SW480 (cell line): ENCODE data around the gene ENOSF1.
"Not testable (repeated sequence)": the region's sequence is repeated elsewhere in the genome, so short reads cannot be mapped to it uniquely, and the experiment has no call there.

Experiments used
- DNase-seq: peaks from one replicate; pipeline ENCODE4 v3.0.0-alpha.2; 2016; ENCODE audit warnings: low spot score

Gene ENOSF1

GRCh38 chr18:706405-706804 is 6.0 kb downstream of the ENOSF1 start:
- no peak for DNase-seq

GRCh38 chr18:703213-703967 is 9.0 kb downstream of the ENOSF1 start:
- no peak for DNase-seq

GRCh38 chr18:697800-698199 is 14.6 kb downstream of the ENOSF1 start:
- no peak for DNase-seq

- DNase-seq, result no peak
Measured at GRCh38 chr18:697012-697411, 15.4 kb downstream of the ENOSF1 start.

GRCh38 chr18:693466-694187 is 18.8 kb downstream of the ENOSF1 start:
- no peak for DNase-seq

GRCh38 chr18:692824-693223 is 19.6 kb downstream of the ENOSF1 start:
- no peak for DNase-seq

GRCh38 chr18:688323-688722 is 24.1 kb downstream of the ENOSF1 start:
- no peak for DNase-seq

- no peak for DNase-seq
Measured at GRCh38 chr18:686339-687111, 25.9 kb downstream of the ENOSF1 start.

- DNase-seq, result no peak
Measured at GRCh38 chr18:685438-685837, 27.0 kb downstream of the ENOSF1 start.

- no peak for DNase-seq
Measured at GRCh38 chr18:683531-683930, 28.9 kb downstream of the ENOSF1 start.

GRCh38 chr18:682833-683232 is 29.6 kb downstream of the ENOSF1 start:
- no peak for DNase-seq

GRCh38 chr18:682416-682815 is 30.0 kb downstream of the ENOSF1 start:
- DNase-seq, result not testable (repeated sequence)

GRCh38 chr18:681985-682384 is 30.4 kb downstream of the ENOSF1 start:
- peak; percentile 13 for DNase-seq

GRCh38 chr18:680392-680791 is 32.0 kb downstream of the ENOSF1 start:
- no peak for DNase-seq

GRCh38 chr18:679516-679915 is 32.9 kb downstream of the ENOSF1 start:
- no peak for DNase-seq

GRCh38 chr18:678482-679182 is 33.8 kb downstream of the ENOSF1 start:
- DNase-seq, result no peak

- no peak for DNase-seq
Measured at GRCh38 chr18:677951-678381, 34.5 kb downstream of the ENOSF1 start.

- DNase-seq, result no peak
Measured at GRCh38 chr18:677145-677544, 35.3 kb downstream of the ENOSF1 start.

GRCh38 chr18:676736-677135 is 35.7 kb downstream of the ENOSF1 start:
- DNase-seq, result no peak

- DNase-seq, result no peak
Measured at GRCh38 chr18:676069-676468, 36.4 kb downstream of the ENOSF1 start.

GRCh38 chr18:675307-675706 is 37.1 kb downstream of the ENOSF1 start:
- DNase-seq, result no peak

GRCh38 chr18:673769-674168 is 38.7 kb downstream of the ENOSF1 start:
- no peak for DNase-seq
